Measurements from ENCODE around the gene CDH4. TPM values are rescaled to one million over a fixed set of nuclear protein-coding genes. Genes with fewer than 3 reads are reported as not detected.

The CDH4 gene
- total RNA-seq, 1 donor from 2014 or later: 0.05 TPM

GRCh38 chr20:61895686-61896057, 643.6 kb downstream of the CDH4 start:
- no peak for ATAC-seq (ENCODE audit: poor library complexity)
- intact Hi-C loops (cut with DNase I): no loop called here
- no peak for DNase-seq

- intact Hi-C loops (cut with DNase I): no loop called here
- DNase-seq (peak; percentile 50), ATAC-seq (ENCODE audit: poor library complexity) (peak; percentile 72)
Measured at GRCh38 chr20:61896058-61896961, 644.2 kb downstream of the CDH4 start.

GRCh38 chr20:61897401-61898295, 645.6 kb downstream of the CDH4 start:
- intact Hi-C loops (cut with DNase I): no loop called here
- ATAC-seq (ENCODE audit: poor library complexity): no peak
- peak; percentile 26 for DNase-seq

- peak; percentile 13 for DNase-seq
- ATAC-seq (ENCODE audit: poor library complexity): no peak
- intact Hi-C loops (cut with DNase I): no loop called here
Measured at GRCh38 chr20:61898405-61898804, 646.3 kb downstream of the CDH4 start.

GRCh38 chr20:61900011-61900944, 648.2 kb downstream of the CDH4 start:
- intact Hi-C loops (cut with DNase I): no loop called here

GRCh38 chr20:61900945-61901293, 648.9 kb downstream of the CDH4 start:
- ATAC-seq (ENCODE audit: poor library complexity) (no peak), DNase-seq (no peak)
- intact Hi-C loops (cut with DNase I): no loop called here

More at GRCh38 chr20:61900011-61900944, 648.2 kb downstream of the CDH4 start:
- DNase-seq (peak; percentile 24), ATAC-seq (ENCODE audit: poor library complexity) (no peak)

- intact Hi-C loops (cut with DNase I): no loop called here
- peak; percentile 35 for DNase-seq
Measured at GRCh38 chr20:61901392-61902220, 649.5 kb downstream of the CDH4 start.

GRCh38 chr20:61902221-61902869, 650.3 kb downstream of the CDH4 start:
- DNase-seq: peak; percentile 21
- intact Hi-C loops (cut with DNase I): no loop called here
- ATAC-seq (ENCODE audit: poor library complexity): no peak

More at GRCh38 chr20:61901392-61902220, 649.5 kb downstream of the CDH4 start:
- ATAC-seq (ENCODE audit: poor library complexity): no peak

GRCh38 chr20:61903575-61904340, 651.7 kb downstream of the CDH4 start:
- ATAC-seq (ENCODE audit: poor library complexity) (no peak), DNase-seq (peak; percentile 24)
- intact Hi-C loops (cut with DNase I): no loop called here

- peak; percentile 23 for DNase-seq
- intact Hi-C loops (cut with DNase I): no loop called here
- ATAC-seq (ENCODE audit: poor library complexity): no peak
Measured at GRCh38 chr20:61904456-61904855, 652.4 kb downstream of the CDH4 start.

GRCh38 chr20:61905781-61906523, 653.9 kb downstream of the CDH4 start:
- no peak for DNase-seq
- ATAC-seq (ENCODE audit: poor library complexity): no peak
- intact Hi-C loops (cut with DNase I): no loop called here

GRCh38 chr20:61907081-61907891, 655.2 kb downstream of the CDH4 start:
- intact Hi-C loops (cut with DNase I): no loop called here
- ATAC-seq (ENCODE audit: poor library complexity) (no peak), DNase-seq (peak; percentile 21)

GRCh38 chr20:61908057-61909026, 656.3 kb downstream of the CDH4 start:
- intact Hi-C loops (cut with DNase I): no loop called here
- DNase-seq: peak; percentile 27
- no peak for ATAC-seq (ENCODE audit: poor library complexity)

GRCh38 chr20:61909028-61909427, 657.0 kb downstream of the CDH4 start:
- ATAC-seq (ENCODE audit: poor library complexity) (no peak), DNase-seq (no peak)
- intact Hi-C loops (cut with DNase I): no loop called here
